ENCODE results near the gene SH3RF1.

SH3RF1 gene

DNA sequence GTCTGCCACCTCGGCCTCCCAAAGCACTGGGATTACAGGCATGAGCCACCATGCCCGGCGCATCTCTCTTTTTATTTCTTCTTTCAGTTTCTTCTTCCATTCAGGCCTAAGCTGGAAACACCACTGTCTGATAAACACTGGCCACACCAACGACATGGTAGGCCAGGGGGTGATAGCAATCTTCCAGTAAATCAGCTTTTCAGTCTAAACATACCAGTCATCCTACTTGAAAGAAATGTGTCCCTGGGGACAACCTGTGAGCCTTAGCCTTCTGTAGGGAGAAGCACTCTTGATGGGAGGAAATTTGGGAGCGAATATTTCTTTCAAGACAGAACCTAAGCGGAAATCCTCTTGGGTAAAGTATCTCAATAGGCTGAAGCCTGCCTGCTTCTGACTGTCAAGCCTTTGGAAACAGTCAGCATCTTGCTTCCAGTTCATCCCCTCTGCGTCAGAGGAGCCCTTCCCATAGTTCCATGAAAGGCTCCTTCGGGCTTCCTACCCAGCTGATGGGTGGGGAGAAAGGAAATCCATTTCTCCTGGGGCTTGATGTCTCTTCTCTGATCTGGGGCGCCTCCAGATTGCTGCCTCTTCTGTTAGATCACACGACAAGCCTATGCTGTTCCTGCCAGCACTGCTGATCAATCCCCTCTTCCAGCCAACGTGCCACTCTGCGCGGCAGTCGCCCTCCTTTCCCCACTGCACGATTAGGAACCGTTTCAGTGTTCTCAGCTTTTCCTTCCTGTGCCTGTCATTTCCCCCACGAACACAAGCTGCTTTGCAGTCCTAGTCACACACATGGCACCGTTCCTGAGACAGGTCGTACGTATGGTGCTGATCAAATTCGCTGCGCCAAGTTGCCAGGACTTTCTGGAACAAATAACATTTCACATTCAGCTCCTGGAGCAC, 211.2 kb downstream of the SH3RF1 start:
- Histone ChIP-seq H3K36me3 (ENCODE audit: control insufficient read depth, insufficient read depth, low read length) (no peaks in the 10 kb centered on the region), H3K27me3 (replicated peaks; ENCODE audit: control insufficient read depth, insufficient read depth, low read length) (no peaks in the 10 kb centered on the region), H3K4me3 (replicated peaks; ENCODE audit: low read depth, low read length) (no peak overlapping the region)
- TF ChIP-seq, protein P1, sequence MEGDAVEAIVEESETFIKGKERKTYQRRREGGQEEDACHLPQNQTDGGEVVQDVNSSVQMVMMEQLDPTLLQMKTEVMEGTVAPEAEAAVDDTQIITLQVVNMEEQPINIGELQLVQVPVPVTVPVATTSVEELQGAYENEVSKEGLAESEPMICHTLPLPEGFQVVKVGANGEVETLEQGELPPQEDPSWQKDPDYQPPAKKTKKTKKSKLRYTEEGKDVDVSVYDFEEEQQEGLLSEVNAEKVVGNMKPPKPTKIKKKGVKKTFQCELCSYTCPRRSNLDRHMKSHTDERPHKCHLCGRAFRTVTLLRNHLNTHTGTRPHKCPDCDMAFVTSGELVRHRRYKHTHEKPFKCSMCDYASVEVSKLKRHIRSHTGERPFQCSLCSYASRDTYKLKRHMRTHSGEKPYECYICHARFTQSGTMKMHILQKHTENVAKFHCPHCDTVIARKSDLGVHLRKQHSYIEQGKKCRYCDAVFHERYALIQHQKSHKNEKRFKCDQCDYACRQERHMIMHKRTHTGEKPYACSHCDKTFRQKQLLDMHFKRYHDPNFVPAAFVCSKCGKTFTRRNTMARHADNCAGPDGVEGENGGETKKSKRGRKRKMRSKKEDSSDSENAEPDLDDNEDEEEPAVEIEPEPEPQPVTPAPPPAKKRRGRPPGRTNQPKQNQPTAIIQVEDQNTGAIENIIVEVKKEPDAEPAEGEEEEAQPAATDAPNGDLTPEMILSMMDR (IDR thresholded peaks at IDR 0.05; ENCODE audit: insufficient read depth, low read length, poor library complexity, severe bottlenecking): no peak
- DNase-seq (ENCODE audit: extremely low read depth, insufficient read length): no peak

DNA sequence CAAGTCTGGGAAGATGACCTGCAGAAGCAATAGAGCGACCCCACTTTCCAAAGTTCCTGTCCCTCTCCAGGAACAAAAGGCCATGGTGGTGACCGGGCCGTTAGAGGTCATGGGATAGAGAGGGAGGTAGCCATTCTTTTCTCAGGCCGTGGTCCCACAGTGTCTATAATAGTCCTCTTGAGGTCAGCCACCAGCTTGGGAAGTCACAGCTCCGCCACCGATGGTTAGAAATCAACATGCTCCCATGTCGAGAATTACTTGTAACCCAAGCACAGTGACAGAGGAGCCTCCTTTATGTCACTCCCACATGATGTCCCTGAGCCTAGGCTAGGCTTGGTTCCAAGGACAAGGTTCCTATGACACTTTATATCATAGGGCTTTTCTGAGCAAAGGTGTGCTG, 212.4 kb downstream of the SH3RF1 start:
- TF ChIP-seq, protein P1 (IDR thresholded peaks at IDR 0.05; ENCODE audit: insufficient read depth, low read length, poor library complexity, severe bottlenecking): no peak
- Histone ChIP-seq H3K36me3 (ENCODE audit: control insufficient read depth, insufficient read depth, low read length) (no peaks in the 10 kb centered on the region), H3K27me3 (replicated peaks; ENCODE audit: control insufficient read depth, insufficient read depth, low read length) (no peaks in the 10 kb centered on the region), H3K4me3 (replicated peaks; ENCODE audit: low read depth, low read length) (no peak overlapping the region)
- no peak for DNase-seq (ENCODE audit: extremely low read depth, insufficient read length)

DNA sequence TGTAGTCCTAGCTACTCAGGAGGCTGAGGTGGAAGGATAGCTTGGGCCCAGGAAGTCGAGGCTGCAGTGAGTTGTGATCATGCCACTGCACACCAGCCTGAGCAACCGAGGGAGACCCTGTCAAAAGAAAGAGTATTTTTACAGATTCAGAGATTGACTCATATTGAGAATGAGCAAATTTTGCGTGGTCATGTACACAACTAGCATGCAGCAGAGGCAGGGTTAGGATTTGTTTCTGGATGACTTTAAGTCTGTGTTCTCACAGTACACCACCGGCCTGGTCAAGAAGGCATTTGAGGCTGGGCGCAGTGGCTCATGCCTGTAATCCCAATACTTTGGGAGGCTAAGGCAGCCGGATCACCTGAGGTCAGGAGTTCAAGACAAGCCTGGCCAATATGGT, 215.9 kb downstream of the SH3RF1 start:
- no peaks in the 10 kb centered on the region for H3K36me3 ChIP-seq (ENCODE audit: control insufficient read depth, insufficient read depth, low read length)
- TF ChIP-seq, protein P1 (IDR thresholded peaks at IDR 0.05; ENCODE audit: insufficient read depth, low read length, poor library complexity, severe bottlenecking): no peak
- no peak for DNase-seq (ENCODE audit: extremely low read depth, insufficient read length)
- H3K27me3 ChIP-seq (replicated peaks; ENCODE audit: control insufficient read depth, insufficient read depth, low read length): no peaks in the 10 kb centered on the region
- no peak overlapping the region for H3K4me3 ChIP-seq (replicated peaks; ENCODE audit: low read depth, low read length)

DNA sequence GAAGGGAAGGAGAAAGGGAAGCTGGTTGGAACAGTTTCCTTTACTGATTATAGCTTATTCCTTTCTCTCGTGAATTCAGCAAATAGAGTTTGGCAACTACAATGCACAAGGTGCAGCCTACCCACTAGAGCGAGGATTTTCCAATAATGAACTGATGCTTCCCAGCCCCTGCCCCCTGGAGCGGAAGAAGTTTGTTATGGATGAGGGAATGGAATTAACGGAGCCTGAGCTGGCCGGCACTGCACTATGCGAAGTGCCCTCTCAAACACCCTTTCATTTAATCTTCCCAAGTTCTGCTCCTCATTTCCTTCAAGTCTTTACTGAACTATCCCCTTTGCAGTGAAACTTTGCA, 218.2 kb downstream of the SH3RF1 start:
- Histone ChIP-seq H3K27me3 (replicated peaks; ENCODE audit: control insufficient read depth, insufficient read depth, low read length) (no peaks in the 10 kb centered on the region), H3K36me3 (ENCODE audit: control insufficient read depth, insufficient read depth, low read length) (no peaks in the 10 kb centered on the region), H3K4me3 (replicated peaks; ENCODE audit: low read depth, low read length) (no peak overlapping the region)
- no peak for DNase-seq (ENCODE audit: extremely low read depth, insufficient read length)
- TF ChIP-seq, protein P1 (IDR thresholded peaks at IDR 0.05; ENCODE audit: insufficient read depth, low read length, poor library complexity, severe bottlenecking): no peak

DNA sequence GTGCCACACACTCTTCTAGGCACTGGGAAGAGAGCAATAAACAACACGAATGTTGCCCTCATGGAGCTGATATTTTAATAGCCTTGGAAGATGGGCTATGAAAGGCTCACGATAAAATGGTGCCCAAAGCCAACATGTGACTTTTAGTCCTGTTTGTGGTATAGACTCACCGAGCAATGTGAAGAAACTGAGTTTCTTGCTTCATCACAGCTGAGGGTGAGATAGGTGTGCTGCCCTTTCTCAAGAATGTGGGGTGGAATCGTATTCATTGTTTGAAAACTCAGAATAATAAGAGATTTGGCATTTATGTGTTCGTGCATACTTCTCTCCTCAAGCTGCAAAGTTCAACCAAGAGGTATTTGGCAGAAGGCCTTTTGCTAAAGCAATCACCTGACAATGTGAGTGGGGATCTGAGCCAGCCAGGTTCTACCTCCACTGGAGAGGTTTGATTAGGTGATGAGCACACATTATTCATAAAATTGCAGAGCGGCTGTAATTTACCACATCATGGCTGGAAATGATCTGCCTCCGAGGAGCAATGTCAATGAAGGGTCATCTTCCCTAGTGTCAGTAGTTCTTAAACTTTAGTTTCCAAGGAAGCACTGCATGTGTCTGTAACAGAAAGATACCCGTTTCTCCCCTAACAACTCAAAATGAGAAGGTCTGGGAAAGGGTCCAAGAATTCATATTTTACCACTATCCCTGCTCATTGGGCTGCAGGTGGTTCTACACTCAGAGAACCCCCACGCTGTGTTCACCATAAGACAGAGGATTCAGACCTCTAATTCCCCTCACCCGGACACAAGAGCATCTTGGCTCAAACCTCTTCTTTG, 218.8 kb downstream of the SH3RF1 start:
- Histone ChIP-seq H3K36me3 (ENCODE audit: control insufficient read depth, insufficient read depth, low read length) (no peaks in the 10 kb centered on the region), H3K4me3 (replicated peaks; ENCODE audit: low read depth, low read length) (no peak overlapping the region), H3K27me3 (replicated peaks; ENCODE audit: control insufficient read depth, insufficient read depth, low read length) (no peaks in the 10 kb centered on the region)
- DNase-seq (ENCODE audit: extremely low read depth, insufficient read length): no peak
- TF ChIP-seq, protein P1 (IDR thresholded peaks at IDR 0.05; ENCODE audit: insufficient read depth, low read length, poor library complexity, severe bottlenecking): no peak
